Measurements from ENCODE around the gene VAT1.
"Not testable (repeated sequence)": the region's sequence is repeated elsewhere in the genome, so short reads cannot be mapped to it uniquely, and the experiment has no call there.

- TF ChIP-seq CTCF (conservative IDR thresholded peaks at IDR 0.05 in 1 of 2, IDR thresholded peaks at IDR 0.05 in 1 of 2; ENCODE audit: extremely low read depth in 1 of 2, insufficient read depth in 1 of 2, low read depth in 1 of 2, low read length in 2 of 2); EZH2 (IDR thresholded peaks at IDR 0.05; ENCODE audit: borderline replicate concordance, low read length): not testable (repeated sequence)
Measured at GRCh38 chr17:42975701-42976100, 46.5 kb downstream of the VAT1 start.
